Fibroblast of the aortic adventitia (primary cell): ENCODE measurements around the gene BTD. TPM values are rescaled to one million over a fixed set of nuclear protein-coding genes. Genes with fewer than 3 reads are reported as not detected.

Experiments
- DNase-seq: peaks from one replicate; pipeline ENCODE4 v3.0.0-alpha.2; 2010; ENCODE audit warnings: low read depth
- H3K4me3 ChIP-seq: 2 replicates; pipeline ENCODE4 v1.5.1; 2011; ENCODE audit warnings: low read depth, mild to moderate bottlenecking, control low read depth, low read length, moderate library complexity
- total RNA-seq: library from RNA; depleted of rRNA; stranded (reverse); fragments of >200 nt; gene quantifications from 2 replicates; pipeline ENCODE4 v1.2.3, GENCODE V29; 2012; ENCODE audit warnings: low replicate concordance
- TF ChIP-seq, protein P1 (sequence below): IDR thresholded peaks from 2 replicates; pipeline ENCODE4 v1.5.1; 2011; ENCODE audit warnings: mild to moderate bottlenecking, low read length, control low read depth, inconsistent platforms; ENCODE audit not compliant: insufficient read depth

The BTD gene
- total RNA-seq, 1 donor: 19.7 TPM

DNA sequence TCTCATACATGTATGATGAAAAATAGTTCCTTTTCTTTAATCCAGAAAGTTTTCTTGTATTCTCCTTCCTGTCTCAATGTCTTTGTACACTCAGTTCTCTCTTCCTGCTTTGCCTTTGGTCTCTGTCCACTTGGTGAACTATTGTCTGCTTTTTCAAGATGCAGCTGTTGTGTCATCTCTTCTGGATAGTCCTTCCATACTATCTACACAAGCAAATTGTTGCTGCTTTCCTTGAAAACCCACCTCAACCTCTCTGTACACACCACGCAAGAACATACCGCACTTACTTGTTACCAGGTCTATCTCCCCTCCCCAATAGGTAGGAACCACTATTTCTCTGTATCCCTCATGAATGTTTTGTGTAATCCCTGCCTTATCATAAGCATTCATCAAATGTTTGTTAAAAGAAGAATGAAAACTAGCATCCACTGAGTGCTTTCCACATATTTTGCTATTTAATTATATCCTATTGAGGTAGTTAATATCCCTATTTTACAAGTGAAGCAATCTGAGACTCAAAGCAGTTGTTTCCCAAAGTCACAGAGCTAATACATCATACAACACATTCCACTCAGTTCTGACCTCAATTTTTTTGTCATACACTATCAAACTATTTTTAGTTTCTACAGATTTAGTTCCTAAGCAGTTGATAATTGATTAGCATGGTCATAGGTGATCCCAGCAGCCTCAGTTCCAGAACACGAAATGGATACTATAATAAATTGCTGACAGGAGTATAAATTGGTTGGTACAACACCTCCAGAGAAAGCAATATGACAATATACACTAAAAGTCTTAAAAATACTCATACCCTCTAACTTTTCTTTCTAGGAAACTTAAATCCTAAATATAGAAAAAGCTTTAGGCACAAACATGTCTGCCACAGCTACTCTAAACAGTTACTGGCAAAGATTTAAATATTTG lies 19.8 kb upstream of the BTD start:
- no peak overlapping the region for H3K4me3 ChIP-seq
- TF ChIP-seq, protein P1, sequence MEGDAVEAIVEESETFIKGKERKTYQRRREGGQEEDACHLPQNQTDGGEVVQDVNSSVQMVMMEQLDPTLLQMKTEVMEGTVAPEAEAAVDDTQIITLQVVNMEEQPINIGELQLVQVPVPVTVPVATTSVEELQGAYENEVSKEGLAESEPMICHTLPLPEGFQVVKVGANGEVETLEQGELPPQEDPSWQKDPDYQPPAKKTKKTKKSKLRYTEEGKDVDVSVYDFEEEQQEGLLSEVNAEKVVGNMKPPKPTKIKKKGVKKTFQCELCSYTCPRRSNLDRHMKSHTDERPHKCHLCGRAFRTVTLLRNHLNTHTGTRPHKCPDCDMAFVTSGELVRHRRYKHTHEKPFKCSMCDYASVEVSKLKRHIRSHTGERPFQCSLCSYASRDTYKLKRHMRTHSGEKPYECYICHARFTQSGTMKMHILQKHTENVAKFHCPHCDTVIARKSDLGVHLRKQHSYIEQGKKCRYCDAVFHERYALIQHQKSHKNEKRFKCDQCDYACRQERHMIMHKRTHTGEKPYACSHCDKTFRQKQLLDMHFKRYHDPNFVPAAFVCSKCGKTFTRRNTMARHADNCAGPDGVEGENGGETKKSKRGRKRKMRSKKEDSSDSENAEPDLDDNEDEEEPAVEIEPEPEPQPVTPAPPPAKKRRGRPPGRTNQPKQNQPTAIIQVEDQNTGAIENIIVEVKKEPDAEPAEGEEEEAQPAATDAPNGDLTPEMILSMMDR: no peak
- no peak for DNase-seq

DNA sequence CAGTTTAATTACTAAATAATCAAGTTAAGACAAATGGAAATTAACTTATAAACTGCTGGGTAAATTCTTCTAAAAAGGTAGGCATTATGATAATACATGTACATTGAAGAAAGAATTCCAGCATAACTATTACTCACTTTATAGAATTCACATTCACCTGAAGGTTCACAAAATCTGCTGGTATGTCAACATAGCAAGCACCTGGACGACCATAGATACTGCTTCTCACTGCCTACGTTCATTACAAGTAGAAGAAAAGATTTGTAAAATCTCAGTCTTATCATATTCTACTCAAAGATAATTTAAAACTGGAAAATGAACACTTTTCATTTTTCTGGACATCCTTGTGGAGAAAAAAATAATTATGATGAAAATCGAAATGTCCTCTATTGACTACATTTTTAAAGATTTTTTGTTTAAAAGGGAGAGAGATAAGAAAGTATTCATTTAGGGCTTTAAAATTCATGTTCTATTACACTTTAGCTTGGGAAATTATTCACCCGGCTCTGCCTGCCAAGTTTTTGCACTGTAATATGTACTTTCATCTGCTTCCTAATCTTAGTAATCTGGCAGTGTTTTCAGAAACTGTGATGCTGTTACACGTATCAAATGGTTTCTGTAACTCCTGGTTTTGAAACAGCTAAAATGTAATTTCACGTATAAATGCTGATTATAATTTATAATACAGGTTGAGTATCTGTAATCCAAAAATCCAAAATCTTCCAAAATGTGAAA lies 16.3 kb upstream of the BTD start:
- DNase-seq: peak; percentile 90
- H3K4me3 ChIP-seq: no peak overlapping the region
- TF ChIP-seq, protein P1: no peak

DNA sequence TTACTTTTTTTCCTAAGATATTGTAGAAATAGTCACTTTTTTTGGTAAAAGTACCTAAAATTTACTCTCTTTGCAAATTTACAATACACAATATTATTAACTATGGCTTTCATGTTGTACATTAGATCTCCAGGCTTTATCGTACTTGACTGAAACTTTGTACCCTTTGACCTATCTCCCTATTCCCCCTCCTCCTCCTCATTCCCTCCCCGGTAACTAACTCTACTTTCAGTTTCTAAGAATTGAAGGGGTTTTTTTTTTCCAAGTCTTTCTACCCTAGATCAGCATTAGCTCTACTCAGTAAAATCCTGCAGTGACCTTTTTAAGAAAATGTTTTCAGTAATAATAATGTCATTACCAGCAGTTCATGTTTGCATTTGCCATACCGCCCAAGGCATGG lies 10.3 kb upstream of the BTD start:
- TF ChIP-seq, protein P1: no peak
- no peak for DNase-seq
- no peak overlapping the region for H3K4me3 ChIP-seq

DNA sequence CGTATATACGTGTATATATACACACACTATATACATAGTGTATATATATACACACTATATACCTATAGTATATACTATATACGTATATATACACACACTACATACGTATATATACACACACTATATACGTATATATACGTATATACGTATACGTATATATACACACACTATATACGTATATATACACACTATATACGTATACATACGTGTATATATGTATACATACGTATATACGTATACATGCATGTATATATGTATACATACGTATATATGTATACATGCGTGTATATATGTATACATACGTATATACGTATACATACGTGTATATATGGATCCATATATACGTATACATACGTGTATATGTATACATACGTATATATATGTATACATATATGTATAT lies 9.6 kb upstream of the BTD start:
- TF ChIP-seq, protein P1: no peak
- no peak for DNase-seq

DNA sequence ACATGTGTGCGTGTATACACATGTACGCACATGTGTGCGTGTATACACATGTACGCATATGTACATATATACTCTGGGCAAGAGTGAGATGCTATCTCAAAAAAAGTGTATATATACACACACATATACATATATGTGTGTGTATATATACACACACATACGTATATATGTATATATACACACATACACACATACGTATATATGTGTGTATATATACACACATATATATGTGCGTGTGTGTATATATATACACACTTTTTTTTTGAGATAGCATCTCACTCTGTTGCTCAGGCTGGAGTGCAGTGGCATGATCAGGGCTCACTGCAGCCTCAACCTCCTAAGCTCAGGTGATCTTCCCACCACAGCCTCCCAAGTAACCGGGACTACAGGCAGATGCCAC lies 8.6 kb upstream of the BTD start:
- TF ChIP-seq, protein P1: no peak
- no peak overlapping the region for H3K4me3 ChIP-seq
- no peak for DNase-seq

More for the DNA sequence above, 9.6 kb upstream of the BTD start:
- H3K4me3 ChIP-seq: no peak overlapping the region

DNA sequence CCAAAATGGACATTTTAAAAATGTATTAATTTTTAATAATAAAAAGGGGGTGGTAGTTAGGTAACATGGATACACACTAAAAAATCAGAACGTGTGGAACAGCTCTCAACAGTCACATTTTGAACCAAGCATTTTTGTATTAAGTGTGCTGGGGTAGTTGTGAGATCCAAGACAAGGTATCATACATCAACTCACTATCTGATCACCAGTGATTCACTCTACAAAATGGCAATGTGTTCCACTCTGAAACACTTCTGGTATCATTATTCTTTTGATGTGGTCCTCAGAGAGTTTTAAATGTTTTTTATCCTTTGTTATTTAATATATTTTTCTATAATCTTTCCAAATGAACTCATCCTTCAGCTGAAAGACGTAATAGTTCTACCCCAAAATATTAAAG lies 5.6 kb upstream of the BTD start:
- no peak for DNase-seq
- H3K4me3 ChIP-seq: no peak overlapping the region
- TF ChIP-seq, protein P1: no peak
